ENCODE data around the gene FBXW2. TPM values are rescaled to one million over a fixed set of nuclear protein-coding genes. Genes with fewer than 3 reads are reported as not detected.

The FBXW2 gene
- total RNA-seq, 1 experiment from 2014 or later, result 46.0 TPM

- in situ Hi-C loops (cut with HindIII; ENCODE audit: low pct_unique_long_range_greater_than_20kb, low sequenced_read_pairs) (no loop called here), intact Hi-C loops (cut with micrococcal nuclease; ENCODE audit: unreplicated experiment) (no loop called here)
- CTCF ChIA-PET, result no interaction called here
- TF ChIP-seq CTCF (IDR thresholded peaks at IDR 0.05) (no peak), POLR2AphosphoS5 (IDR thresholded peaks at IDR 0.05; ENCODE audit: low read depth, low read length) (no peak), REST (IDR thresholded peaks at IDR 0.05; ENCODE audit: insufficient read depth in 1 of 2, low read depth in 2 of 2, low read length in 1 of 2) (no peak), SIN3A (IDR thresholded peaks at IDR 0.05; ENCODE audit: borderline replicate concordance, insufficient read depth, low read depth, low read length) (no peak), TCF7L2 (IDR thresholded peaks at IDR 0.05; ENCODE audit: low read depth, low read length) (no peak)
- H3K4me1 ChIP-seq (ENCODE audit: control insufficient read depth, insufficient read depth, low read length), result no peaks in the 10 kb centered on the region
- no TSS peak for BruUV-seq (replicated peaks)
- H3K27me3 ChIP-seq (ENCODE audit: control insufficient read depth, insufficient read depth, low read length), result no peaks in the 10 kb centered on the region
- DNase-seq (ENCODE audit: low read depth, low spot score), result no peak
- H3K9me3 ChIP-seq (ENCODE audit: control insufficient read depth, insufficient read depth, low read depth, low read length), result no peaks in the 10 kb centered on the region
- peaks cover 8% of the 10 kb centered on the region for H3K36me3 ChIP-seq (ENCODE audit: control insufficient read depth, insufficient read depth, low read length)
- H3K27ac ChIP-seq (ENCODE audit: low read length), result no peak overlapping the region
- POLR2A ChIA-PET, result interaction anchor here (0.6 kb wide), 1 partner anchor 198 kb away, joined by 8 read pairs; no protein-coding TSS in a partner anchor
- ATAC-seq, result no peak
- no peak overlapping the region for H3K4me3 ChIP-seq (ENCODE audit: low read depth in 2 of 2, low read length in 2 of 2)
Measured at GRCh38 chr9:120778758-120779157, 14.5 kb downstream of the FBXW2 start.

GRCh38 chr9:120777229-120777628, 16.0 kb downstream of the FBXW2 start:
- no peak for TF ChIP-seq SIN3A (IDR thresholded peaks at IDR 0.05; ENCODE audit: borderline replicate concordance, insufficient read depth, low read depth, low read length)
- TF ChIP-seq POLR2AphosphoS5 (IDR thresholded peaks at IDR 0.05; ENCODE audit: low read depth, low read length), result no peak
- no peak for TF ChIP-seq TCF7L2 (IDR thresholded peaks at IDR 0.05; ENCODE audit: low read depth, low read length)
- no peak for TF ChIP-seq REST (IDR thresholded peaks at IDR 0.05; ENCODE audit: insufficient read depth in 1 of 2, low read depth in 2 of 2, low read length in 1 of 2)
- TF ChIP-seq CTCF (IDR thresholded peaks at IDR 0.05), result no peak
- Histone ChIP-seq H3K9me3 (ENCODE audit: control insufficient read depth, insufficient read depth, low read depth, low read length) (no peaks in the 10 kb centered on the region), H3K27me3 (ENCODE audit: control insufficient read depth, insufficient read depth, low read length) (no peaks in the 10 kb centered on the region), H3K27ac (ENCODE audit: low read length) (no peak overlapping the region), H3K4me1 (ENCODE audit: control insufficient read depth, insufficient read depth, low read length) (no peaks in the 10 kb centered on the region), H3K36me3 (ENCODE audit: control insufficient read depth, insufficient read depth, low read length) (peaks cover 8% of the 10 kb centered on the region), H3K4me3 (ENCODE audit: low read depth in 2 of 2, low read length in 2 of 2) (no peak overlapping the region)
- DNase-seq (ENCODE audit: low read depth, low spot score), result no peak
- CTCF ChIA-PET, result interaction anchor here (0.5 kb wide), 1 partner anchor 52 kb away, joined by 3 read pairs; no protein-coding TSS in a partner anchor
- no peak for ATAC-seq
- intact Hi-C loops (cut with micrococcal nuclease; ENCODE audit: unreplicated experiment), result no loop called here
- in situ Hi-C loops (cut with HindIII; ENCODE audit: low pct_unique_long_range_greater_than_20kb, low sequenced_read_pairs), result no loop called here
- POLR2A ChIA-PET, result no interaction called here
- BruUV-seq (replicated peaks), result no TSS peak
